CD14-positive monocyte (primary cell): ENCODE measurements around the gene FHOD3. TPM values are rescaled to one million over a fixed set of nuclear protein-coding genes. Genes with fewer than 3 reads are reported as not detected.

Experiments used
- DNase-seq, 3 donors: peaks; one replicate each; pipeline ENCODE4 v3.0.0-alpha.2; 2011 to 2022
- H2AFZ ChIP-seq: 2 replicates; pipeline ENCODE4 v1.6.0; 2012; ENCODE audit warnings: mild to moderate bottlenecking, low read depth, low read length, inconsistent platforms; ENCODE audit not compliant: insufficient read depth, poor library complexity, severe bottlenecking
- H3K27ac ChIP-seq, 2 donors: 1 replicate in 1 of 2; 2 replicates in 1 of 2; pipeline ENCODE4 v1.5.1; 2012 to 2013; ENCODE audit warnings: low read length in 2 of 2, control low read depth in 1 of 2, inconsistent platforms in 1 of 2, low read depth in 1 of 2, mild to moderate bottlenecking in 1 of 2
- H3K27me3 ChIP-seq, 2 donors: one replicate each; pipeline versions ENCODE4 v1.6.0 to v1.6.1; 2011 to 2013; ENCODE audit warnings: low read length in 2 of 2; ENCODE audit not compliant: control insufficient read depth in 2 of 2, insufficient read depth in 2 of 2
- H3K36me3 ChIP-seq, 2 donors: replicated peaks in 1 of 2; 1 replicate in 1 of 2; 2 replicates in 1 of 2; pipeline versions ENCODE4 v1.5.1 to v1.6.1; 2012 to 2013; ENCODE audit warnings: low read length in 2 of 2, control low read depth in 1 of 2, inconsistent platforms in 1 of 2, mild to moderate bottlenecking in 1 of 2; ENCODE audit not compliant: insufficient read depth in 2 of 2, control insufficient read depth in 1 of 2
- H3K4me1 ChIP-seq, 2 donors: 1 replicate in 1 of 2; 2 replicates in 1 of 2; pipeline versions ENCODE4 v1.5.1 to v1.6.1; 2012 to 2013; ENCODE audit warnings: low read length in 2 of 2, control low read depth in 1 of 2, inconsistent platforms in 1 of 2, mild to moderate bottlenecking in 1 of 2, moderate library complexity in 1 of 2; ENCODE audit not compliant: insufficient read depth in 2 of 2, control insufficient read depth in 1 of 2
- H3K4me2 ChIP-seq: replicated peaks from 2 replicates; pipeline ENCODE3; 2012; ENCODE audit warnings: low read length, moderate library complexity, mild to moderate bottlenecking; ENCODE audit not compliant: poor library complexity, severe bottlenecking; ENCODE audit errors: extremely low read depth
- H3K4me3 ChIP-seq, 3 experiments: fragments of 200-600 bp in 1 of 3; sonication (generic) in 1 of 3; replicated peaks in 1 of 3; 1 replicate in 2 of 3; 2 replicates in 1 of 3; pipeline ENCODE4 v1.5.1; 2011 to 2013; ENCODE audit warnings: low read length in 3 of 3, mild to moderate bottlenecking in 3 of 3, control low read depth in 2 of 3, low read depth in 2 of 3, inconsistent platforms in 1 of 3, moderate library complexity in 1 of 3
- H3K79me2 ChIP-seq: 2 replicates; pipeline ENCODE4 v1.6.0; 2012; ENCODE audit warnings: mild to moderate bottlenecking, control low read depth, inconsistent platforms, low read length, moderate library complexity; ENCODE audit not compliant: insufficient read depth
- H3K9ac ChIP-seq: 2 replicates; pipeline ENCODE4 v1.6.0; 2017; ENCODE audit warnings: low read length, mild to moderate bottlenecking; ENCODE audit not compliant: insufficient read depth, poor library complexity, severe bottlenecking
- H3K9me3 ChIP-seq, 2 donors: replicated peaks in 1 of 2; 1 replicate in 1 of 2; 2 replicates in 1 of 2; pipeline versions ENCODE4 v1.5.1 to v1.6.1; 2012 to 2013; ENCODE audit warnings: low read length in 2 of 2, control low read depth in 1 of 2; ENCODE audit not compliant: control insufficient read depth in 1 of 2, insufficient read depth in 1 of 2
- H4K20me1 ChIP-seq: 2 replicates; pipeline ENCODE4 v1.6.0; 2012; ENCODE audit warnings: mild to moderate bottlenecking, low read length, control low read depth, moderate library complexity; ENCODE audit not compliant: insufficient read depth
- H3K27ac Mint-ChIP-seq, 7 donors: one replicate each; pipeline ENCODE4 v1.8.0; 2020; ENCODE audit warnings: mild to moderate bottlenecking in 7 of 7, mixed read lengths in 7 of 7, moderate library complexity in 6 of 7, inconsistent platforms in 2 of 7
- H3K27me3 Mint-ChIP-seq, 3 donors: one replicate each; pipeline ENCODE4 v1.8.0; 2021 to 2022; ENCODE audit warnings: low read depth in 3 of 3, mild to moderate bottlenecking in 3 of 3, mixed read lengths in 3 of 3, moderate library complexity in 3 of 3, inconsistent platforms in 1 of 3
- H3K36me3 Mint-ChIP-seq, 2 donors: one replicate each; pipeline ENCODE4 v1.8.0; 2020; ENCODE audit warnings: mixed read lengths in 2 of 2, inconsistent platforms in 1 of 2, mild to moderate bottlenecking in 1 of 2
- H3K4me1 Mint-ChIP-seq: one replicate; pipeline ENCODE4 v1.8.0; 2020; ENCODE audit warnings: mild to moderate bottlenecking, mixed read lengths
- H3K4me3 Mint-ChIP-seq, 2 donors: one replicate each; pipeline ENCODE4 v1.8.0; 2020; ENCODE audit warnings: mild to moderate bottlenecking in 2 of 2, mixed read lengths in 2 of 2, moderate library complexity in 1 of 2
- H3K9me3 Mint-ChIP-seq, 7 donors: one replicate each; pipeline ENCODE4 v1.8.0; 2020 to 2022; ENCODE audit warnings: mixed read lengths in 7 of 7, mild to moderate bottlenecking in 6 of 7, moderate library complexity in 6 of 7, inconsistent platforms in 2 of 7
- CTCF ChIP-seq: fragments of 200-600 bp; IDR thresholded peaks from one replicate; pipeline ENCODE4 v1.8.0; 2022; ENCODE audit warnings: antibody characterized with exemption, mild to moderate bottlenecking
- WGBS: methylation state at CpG from one replicate; pipeline ENCODE4 v1.1.5; 2013; ENCODE audit warnings: missing lambda C conversion rate; ENCODE audit not compliant: insufficient coverage; 5-methylcytosine and 5-hydroxymethylcytosine counted together
- intact Hi-C, 2 donors: fragments of 100-400 bp; cut with micrococcal nuclease; formaldehyde crosslinking; loops; one replicate each; pipeline versions ENCODE4 v1.15.0 to v1.15.1; 2023
- polyA plus RNA-seq, 3 donors: library from polyadenylated mRNA; depleted of rRNA in 1 of 3; unstranded in 2 of 3; stranded (reverse) in 1 of 3; fragments of 300-500 nt in 2 of 3; fragments of >200 nt in 1 of 3; fragmentation: Illumina TruSeq in 2 of 3; gene quantifications; 1 replicate in 2 of 3; 2 replicates in 1 of 3; pipeline ENCODE4 v1.2.3, GENCODE V29; 2012 to 2021

FHOD3 gene
- polyA plus RNA-seq, 3 donors = not detected

- no peak overlapping the region for H3K4me3 ChIP-seq
- Mint-ChIP-seq H3K27ac (no peak overlapping the region), H3K36me3 (no peaks in the 10 kb centered on the region), H3K27me3 (peaks cover 0 to 2% (median 1%) of the 10 kb centered on the region in 3 donors), H3K4me1 (no peaks in the 10 kb centered on the region), H3K9me3 (peaks cover 6 to 11% (median 8%) of the 10 kb centered on the region in 7 donors), H3K4me3 (no peak overlapping the region)
- H3K36me3 ChIP-seq = no peaks in the 10 kb centered on the region
- H3K79me2 ChIP-seq = no peaks in the 10 kb centered on the region
- H3K4me1 ChIP-seq = no peaks in the 10 kb centered on the region
- intact Hi-C loops = no loop called here
- no peak overlapping the region for H3K4me2 ChIP-seq
- DNase-seq = no peak
- H3K27ac ChIP-seq = no peak overlapping the region
- no peaks in the 10 kb centered on the region for H3K27me3 ChIP-seq
- peaks cover 8 to 9% of the 10 kb centered on the region in 2 donors for H3K9me3 ChIP-seq
- no peaks in the 10 kb centered on the region for H4K20me1 ChIP-seq
- TF ChIP-seq CTCF = peak; percentile 76
- no peak overlapping the region for H2AFZ ChIP-seq
- no peak overlapping the region for H3K9ac ChIP-seq
- 25% methylated on average over 2 of the region's 3 CpGs for WGBS
These were observed 390.8 kb downstream of the FHOD3 start for GRCh38 chr18:36688020-36688965.

GRCh38 chr18:36692371-36692770 is 394.9 kb downstream of the FHOD3 start:
- H3K27me3 ChIP-seq = no peaks in the 10 kb centered on the region
- peaks cover 0 to 1% (median 0%) of the 10 kb centered on the region in 3 donors for H3K27me3 Mint-ChIP-seq
- H3K9ac ChIP-seq = no peak overlapping the region
- H3K4me3 Mint-ChIP-seq = no peak overlapping the region
- no peaks in the 10 kb centered on the region for H3K4me1 ChIP-seq
- 100% methylated on average over 1 of the region's 2 CpGs for WGBS
- H3K4me3 ChIP-seq = no peak overlapping the region
- H3K9me3 Mint-ChIP-seq = peaks cover 0 to 2% (median 0%) of the 10 kb centered on the region in 7 donors
- no peak for DNase-seq
- H3K9me3 ChIP-seq = no peaks in the 10 kb centered on the region
- intact Hi-C loops = no loop called here
- H3K27ac Mint-ChIP-seq = no peak overlapping the region
- no peaks in the 10 kb centered on the region for H3K36me3 ChIP-seq
- H3K36me3 Mint-ChIP-seq = no peaks in the 10 kb centered on the region
- no peak overlapping the region for H3K4me2 ChIP-seq
- H3K4me1 Mint-ChIP-seq = no peaks in the 10 kb centered on the region
- no peak for TF ChIP-seq CTCF
- no peaks in the 10 kb centered on the region for H4K20me1 ChIP-seq
- H3K27ac ChIP-seq = no peak overlapping the region
- no peaks in the 10 kb centered on the region for H3K79me2 ChIP-seq
- H2AFZ ChIP-seq = no peak overlapping the region
